Choroid plexus epithelial cell (primary cell): Measurements from ENCODE around the gene PIK3AP1.

Source experiments
- DNase-seq: peaks from one replicate; pipeline ENCODE4 v3.0.0-alpha.2; 2010; ENCODE audit warnings: low read depth
- H3K4me3 ChIP-seq: 2 replicates; pipeline ENCODE4 v1.5.1; 2011; ENCODE audit warnings: low read depth, mild to moderate bottlenecking, control low read depth, low read length, moderate library complexity
- CTCF ChIP-seq: conservative IDR thresholded peaks from 2 replicates; pipeline ENCODE4 v1.5.1; 2011; ENCODE audit warnings: low read depth, mild to moderate bottlenecking, control low read depth, inconsistent platforms, low read length, moderate library complexity

The PIK3AP1 gene

GRCh38 chr10:96645191-96645721, 75.1 kb downstream of the PIK3AP1 start:
- no peak overlapping the region for H3K4me3 ChIP-seq
- peak; percentile 59 for DNase-seq
- no peak for TF ChIP-seq CTCF

GRCh38 chr10:96643920-96644319, 76.4 kb downstream of the PIK3AP1 start:
- no peak overlapping the region for H3K4me3 ChIP-seq
- TF ChIP-seq CTCF, result no peak
- DNase-seq, result no peak

- peak; percentile 70 for TF ChIP-seq CTCF
- no peak overlapping the region for H3K4me3 ChIP-seq
- DNase-seq, result peak; percentile 55
These were observed 77.3 kb downstream of the PIK3AP1 start for GRCh38 chr10:96642973-96643372.

- DNase-seq, result no peak
- TF ChIP-seq CTCF, result no peak
- H3K4me3 ChIP-seq, result no peak overlapping the region
These were observed 77.8 kb downstream of the PIK3AP1 start for GRCh38 chr10:96642530-96642929.

GRCh38 chr10:96641396-96642295, 78.7 kb downstream of the PIK3AP1 start:
- no peak for TF ChIP-seq CTCF
- H3K4me3 ChIP-seq, result no peak overlapping the region
- DNase-seq, result no peak

GRCh38 chr10:96639899-96640298, 80.4 kb downstream of the PIK3AP1 start:
- H3K4me3 ChIP-seq, result no peak overlapping the region
- no peak for TF ChIP-seq CTCF
- no peak for DNase-seq
